Mucosa of descending colon (tissue), 3 donors: ENCODE data around the gene ARHGAP12. TPM values are rescaled to one million over a fixed set of nuclear protein-coding genes. Genes with fewer than 3 reads are reported as not detected.

Experiments
- ATAC-seq: fragments of 200-7000 bp; cut with Tn5 transposase; one replicate; pipeline ENCODE4 v1.9.1; 2020; ENCODE audit warnings: mild to moderate bottlenecking, moderate library complexity
- DNase-seq, 3 donors: peaks; one replicate each; pipeline ENCODE4 v3.0.0-alpha.2; 2020
- H3K36me3 ChIP-seq: fragments of 200-600 bp; one replicate; pipeline ENCODE4 v1.8.0; 2021; ENCODE audit warnings: low read depth, mild to moderate bottlenecking
- H3K4me1 ChIP-seq: fragments of 200-600 bp; one replicate; pipeline ENCODE4 v1.8.0; 2021; ENCODE audit warnings: low read depth, mild to moderate bottlenecking
- H3K4me3 ChIP-seq: fragments of 200-600 bp; one replicate; pipeline ENCODE4 v1.8.0; 2021; ENCODE audit warnings: mild to moderate bottlenecking
- H3K9me3 ChIP-seq: fragments of 200-600 bp; one replicate; pipeline ENCODE4 v1.8.0; 2021; ENCODE audit warnings: mild to moderate bottlenecking
- intact Hi-C, 2 donors: fragments of 100-400 bp; cut with DNase I in 1 of 2; cut with micrococcal nuclease in 1 of 2; formaldehyde crosslinking; loops; one replicate each; pipeline versions ENCODE4 v1.11.0 to v1.11.1; 2022; cut with DNase I, micrococcal nuclease
- total RNA-seq, 3 donors: library from RNA; stranded (reverse); fragmentation: NEBNext Ultra II Directional in 2 of 3; extraction: Animal tissue kit (Norgen Biotek cat#: 25700) in 2 of 3; gene quantifications; one replicate each; pipeline versions ENCODE4 v1.2.1 to v1.2.4, GENCODE V29; 2021 to 2023
- TF ChIP-seq, protein P1 (sequence below): fragments of 200-600 bp; IDR thresholded peaks from one replicate; pipeline ENCODE4 v1.8.0; 2022; ENCODE audit warnings: antibody characterized with exemption, mild to moderate bottlenecking
- donor health status: DM: no; HTN: no; CAD: no; lungs with moderate emphysema.
- donor health status: DM: no; HTN: no; CAD: no.
- donor health status: DM: no; HTN: yes; CAD: no.

ARHGAP12 gene
- total RNA-seq, 3 donors from 2014 or later, result 37.2 to 44.4 (median 44.3) TPM

- TF ChIP-seq, protein P1, sequence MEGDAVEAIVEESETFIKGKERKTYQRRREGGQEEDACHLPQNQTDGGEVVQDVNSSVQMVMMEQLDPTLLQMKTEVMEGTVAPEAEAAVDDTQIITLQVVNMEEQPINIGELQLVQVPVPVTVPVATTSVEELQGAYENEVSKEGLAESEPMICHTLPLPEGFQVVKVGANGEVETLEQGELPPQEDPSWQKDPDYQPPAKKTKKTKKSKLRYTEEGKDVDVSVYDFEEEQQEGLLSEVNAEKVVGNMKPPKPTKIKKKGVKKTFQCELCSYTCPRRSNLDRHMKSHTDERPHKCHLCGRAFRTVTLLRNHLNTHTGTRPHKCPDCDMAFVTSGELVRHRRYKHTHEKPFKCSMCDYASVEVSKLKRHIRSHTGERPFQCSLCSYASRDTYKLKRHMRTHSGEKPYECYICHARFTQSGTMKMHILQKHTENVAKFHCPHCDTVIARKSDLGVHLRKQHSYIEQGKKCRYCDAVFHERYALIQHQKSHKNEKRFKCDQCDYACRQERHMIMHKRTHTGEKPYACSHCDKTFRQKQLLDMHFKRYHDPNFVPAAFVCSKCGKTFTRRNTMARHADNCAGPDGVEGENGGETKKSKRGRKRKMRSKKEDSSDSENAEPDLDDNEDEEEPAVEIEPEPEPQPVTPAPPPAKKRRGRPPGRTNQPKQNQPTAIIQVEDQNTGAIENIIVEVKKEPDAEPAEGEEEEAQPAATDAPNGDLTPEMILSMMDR, result no peak
- Histone ChIP-seq H3K9me3 (no peaks in the 10 kb centered on the region), H3K4me3 (no peak overlapping the region), H3K36me3 (no peaks in the 10 kb centered on the region), H3K4me1 (peaks cover 3% of the 10 kb centered on the region)
- no peak for DNase-seq
- ATAC-seq, result no peak
- intact Hi-C loops, result no loop called here
These were observed 11.4 kb upstream of the ARHGAP12 start for GRCh38 chr10:31939797-31940708.

- H3K4me1 ChIP-seq, result peaks cover 3% of the 10 kb centered on the region
- TF ChIP-seq, protein P1, result no peak
- H3K4me3 ChIP-seq, result no peak overlapping the region
- DNase-seq (peak in 2 of 3 donors; percentile 13 to 33), ATAC-seq (peak; percentile 17)
- H3K9me3 ChIP-seq, result no peaks in the 10 kb centered on the region
- intact Hi-C loops, result no loop called here
- no peaks in the 10 kb centered on the region for H3K36me3 ChIP-seq
These were observed 8.7 kb upstream of the ARHGAP12 start for GRCh38 chr10:31937371-31937770.

GRCh38 chr10:31936933-31937332 is 8.3 kb upstream of the ARHGAP12 start:
- peak in 1 of 3 donors; percentile 11 for DNase-seq
- no peaks in the 10 kb centered on the region for H3K36me3 ChIP-seq
- intact Hi-C loops, result no loop called here
- no peaks in the 10 kb centered on the region for H3K9me3 ChIP-seq
- H3K4me1 ChIP-seq, result peaks cover 3% of the 10 kb centered on the region
- TF ChIP-seq, protein P1, result no peak
- ATAC-seq, result peak; percentile 97
- no peak overlapping the region for H3K4me3 ChIP-seq

- DNase-seq (no peak), ATAC-seq (no peak)
- intact Hi-C loops, result no loop called here
- H3K4me1 ChIP-seq, result peaks cover 3% of the 10 kb centered on the region
- H3K9me3 ChIP-seq, result no peaks in the 10 kb centered on the region
- H3K4me3 ChIP-seq, result no peak overlapping the region
- TF ChIP-seq, protein P1, result no peak
- H3K36me3 ChIP-seq, result no peaks in the 10 kb centered on the region
These were observed 7.5 kb upstream of the ARHGAP12 start for GRCh38 chr10:31936086-31936485.

DNA sequence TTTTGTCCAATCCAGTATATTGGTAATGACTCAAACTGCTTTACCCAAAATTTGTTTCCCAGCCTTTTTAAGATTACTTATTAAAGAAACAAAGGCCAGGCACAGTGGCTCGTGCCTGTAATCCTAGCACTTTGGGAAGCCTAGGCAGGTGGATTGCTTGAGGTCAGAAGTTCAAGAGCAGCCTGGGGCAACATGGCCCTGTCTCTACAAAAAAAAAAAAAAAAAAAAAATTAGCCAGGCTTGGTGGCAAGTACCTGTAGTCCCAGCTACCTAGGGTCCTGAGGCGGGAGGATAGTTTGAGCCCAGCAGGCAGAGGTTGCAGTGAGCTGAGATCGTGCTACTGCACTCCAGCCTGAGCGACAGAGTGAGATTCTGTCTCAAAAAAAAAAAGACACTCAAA is 7.0 kb upstream of the ARHGAP12 start:
- intact Hi-C loops, result no loop called here
- ATAC-seq (no peak), DNase-seq (no peak)
- no peaks in the 10 kb centered on the region for H3K36me3 ChIP-seq
- peaks cover 3% of the 10 kb centered on the region for H3K4me1 ChIP-seq
- TF ChIP-seq, protein P1, result no peak
- H3K9me3 ChIP-seq, result no peaks in the 10 kb centered on the region
- H3K4me3 ChIP-seq, result no peak overlapping the region
